ENCODE results near the gene BRSK2. TPM values are rescaled to one million over a fixed set of nuclear protein-coding genes. Genes with fewer than 3 reads are reported as not detected.

Gene BRSK2
- total RNA-seq, 1 experiment from 2014 or later = 0.55 TPM

DNA sequence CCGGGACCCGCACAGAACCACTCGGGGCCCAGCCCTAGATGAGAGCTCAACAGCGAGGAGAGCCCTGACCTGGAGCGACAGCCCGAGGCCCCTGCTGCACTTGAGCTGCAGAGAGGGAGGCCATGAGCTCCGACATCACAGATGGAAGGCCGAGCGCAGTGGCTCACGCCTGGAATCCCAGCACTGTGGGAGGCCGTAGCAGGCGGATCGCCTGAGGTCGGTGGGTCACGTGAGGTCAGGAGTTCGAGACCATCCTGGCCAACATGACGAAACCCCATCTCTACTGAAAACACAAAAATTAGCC is 13.8 kb upstream of the BRSK2 start:
- no peaks in the 10 kb centered on the region for H3K36me3 ChIP-seq
- peaks cover 19% of the 10 kb centered on the region for H3K4me1 ChIP-seq (replicated peaks)
- H3K27me3 ChIP-seq (replicated peaks) = no peaks in the 10 kb centered on the region
- H3K27ac ChIP-seq = no peak overlapping the region
- no peaks in the 10 kb centered on the region for H3K9me3 ChIP-seq (replicated peaks)
- DNase-seq (ENCODE audit: low read depth in 1 of 2, low spot score in 2 of 2) = no peak
- no peak overlapping the region for H3K4me3 ChIP-seq

DNA sequence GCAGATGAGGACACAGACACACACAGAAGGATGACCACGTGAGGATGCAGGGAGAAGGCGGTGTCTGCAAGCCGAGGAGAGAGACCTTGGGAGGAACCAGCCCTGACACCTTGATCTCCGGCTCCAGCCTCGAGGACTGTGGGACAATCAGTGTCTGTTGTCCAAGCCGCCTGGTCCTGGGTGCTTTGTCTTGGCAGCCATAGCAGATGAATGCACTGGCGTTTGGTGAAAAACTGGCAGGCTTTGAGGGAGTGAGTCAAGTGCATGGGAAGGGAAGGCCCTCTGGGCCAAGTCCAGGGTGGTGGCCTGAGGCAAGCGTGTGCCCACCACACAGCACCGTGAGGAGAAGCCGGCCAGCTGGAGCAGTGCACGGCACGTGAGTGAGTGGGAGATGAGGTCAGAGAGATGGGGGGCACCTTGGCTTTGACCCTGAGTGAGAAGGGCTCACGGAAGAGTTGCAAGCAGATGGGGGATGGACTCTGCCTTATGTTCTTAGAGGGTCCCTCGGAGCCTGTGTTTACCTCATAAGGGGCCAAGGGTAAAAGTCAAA is 12.4 kb upstream of the BRSK2 start:
- no peak overlapping the region for H3K27ac ChIP-seq
- no peak for DNase-seq (ENCODE audit: low read depth in 1 of 2, low spot score in 2 of 2)
- no peaks in the 10 kb centered on the region for H3K27me3 ChIP-seq (replicated peaks)
- peaks cover 19% of the 10 kb centered on the region for H3K4me1 ChIP-seq (replicated peaks)
- no peaks in the 10 kb centered on the region for H3K9me3 ChIP-seq (replicated peaks)
- no peaks in the 10 kb centered on the region for H3K36me3 ChIP-seq
- no peak overlapping the region for H3K4me3 ChIP-seq

- DNase-seq (ENCODE audit: low read depth in 1 of 2, low spot score in 2 of 2) = no peak
- Histone ChIP-seq H3K4me1 (replicated peaks) (peaks cover 10% of the 10 kb centered on the region), H3K27ac (no peak overlapping the region), H3K27me3 (replicated peaks) (no peaks in the 10 kb centered on the region), H3K4me3 (no peak overlapping the region), H3K36me3 (no peaks in the 10 kb centered on the region), H3K9me3 (replicated peaks) (no peaks in the 10 kb centered on the region)
Observed at GRCh38 chr11:1381793-1382425, 7.8 kb upstream of the BRSK2 start.

- Histone ChIP-seq H3K4me3 (no peak overlapping the region), H3K27me3 (replicated peaks) (no peaks in the 10 kb centered on the region), H3K27ac (peak overlapping the region; percentile 73; the same call in 1 of the 2 replicates)
Observed at GRCh38 chr11:1382429-1382828, 7.3 kb upstream of the BRSK2 start.

DNA sequence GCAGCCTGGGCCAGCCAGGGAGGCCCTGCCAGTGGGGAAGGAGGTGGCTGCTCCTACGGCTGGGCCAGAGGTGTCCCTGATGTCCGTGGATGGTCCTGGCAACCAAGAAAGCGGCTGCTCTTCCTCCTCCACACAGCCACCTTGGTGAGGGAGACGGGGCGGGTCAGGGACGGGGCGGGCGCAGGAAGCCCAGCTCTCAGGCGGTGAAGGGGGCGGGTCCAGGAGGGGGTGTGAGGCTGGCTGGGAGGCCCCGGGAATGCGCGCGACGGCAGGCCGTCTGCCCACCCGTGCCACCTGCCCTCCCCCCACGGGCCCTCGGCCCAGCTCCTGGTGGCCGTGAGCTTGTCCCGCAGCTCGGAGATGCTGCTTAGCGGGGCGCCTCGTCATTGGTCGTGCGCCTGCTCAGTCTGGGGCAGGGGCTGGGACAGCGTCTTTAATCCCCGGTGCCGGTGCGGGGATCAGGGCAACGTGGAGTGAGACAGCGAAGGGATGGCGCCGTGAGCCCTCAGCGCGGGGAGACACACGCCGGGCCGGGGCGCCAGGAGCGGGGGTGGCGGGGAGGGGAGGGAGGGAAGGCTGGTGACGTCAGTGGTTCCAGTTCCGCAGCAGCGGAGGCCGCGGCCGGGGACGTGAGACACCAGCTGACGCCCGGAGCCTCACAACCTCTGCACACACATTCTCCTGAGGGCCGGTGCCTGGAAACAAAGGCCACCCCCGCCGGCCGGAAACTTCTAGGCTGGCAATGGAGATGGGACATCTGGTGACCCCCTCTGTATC is 6.7 kb upstream of the BRSK2 start:
- peak overlapping the region; percentile 40 for H3K4me3 ChIP-seq
- peak overlapping the region; percentile 73 for H3K27ac ChIP-seq
- no peaks in the 10 kb centered on the region for H3K36me3 ChIP-seq
- peak; percentile 64 to 74 for DNase-seq (ENCODE audit: low read depth in 1 of 2, low spot score in 2 of 2)
- peaks cover 10% of the 10 kb centered on the region for H3K4me1 ChIP-seq (replicated peaks)
- no peaks in the 10 kb centered on the region for H3K9me3 ChIP-seq (replicated peaks)
- no peaks in the 10 kb centered on the region for H3K27me3 ChIP-seq (replicated peaks)

More at GRCh38 chr11:1382429-1382828, 7.3 kb upstream of the BRSK2 start:
- no peak for DNase-seq (ENCODE audit: low read depth in 1 of 2, low spot score in 2 of 2)
- Histone ChIP-seq H3K9me3 (replicated peaks) (no peaks in the 10 kb centered on the region), H3K36me3 (no peaks in the 10 kb centered on the region), H3K4me1 (replicated peaks) (peaks cover 10% of the 10 kb centered on the region)

GRCh38 chr11:1384199-1384970 is 5.3 kb upstream of the BRSK2 start:
- no peak overlapping the region for H3K27ac ChIP-seq
- no peaks in the 10 kb centered on the region for H3K27me3 ChIP-seq (replicated peaks)
- H3K4me3 ChIP-seq = no peak overlapping the region
- H3K4me1 ChIP-seq (replicated peaks) = peaks cover 15% of the 10 kb centered on the region
- no peak for DNase-seq (ENCODE audit: low read depth in 1 of 2, low spot score in 2 of 2)
- no peaks in the 10 kb centered on the region for H3K36me3 ChIP-seq
- H3K9me3 ChIP-seq (replicated peaks) = no peaks in the 10 kb centered on the region

DNA sequence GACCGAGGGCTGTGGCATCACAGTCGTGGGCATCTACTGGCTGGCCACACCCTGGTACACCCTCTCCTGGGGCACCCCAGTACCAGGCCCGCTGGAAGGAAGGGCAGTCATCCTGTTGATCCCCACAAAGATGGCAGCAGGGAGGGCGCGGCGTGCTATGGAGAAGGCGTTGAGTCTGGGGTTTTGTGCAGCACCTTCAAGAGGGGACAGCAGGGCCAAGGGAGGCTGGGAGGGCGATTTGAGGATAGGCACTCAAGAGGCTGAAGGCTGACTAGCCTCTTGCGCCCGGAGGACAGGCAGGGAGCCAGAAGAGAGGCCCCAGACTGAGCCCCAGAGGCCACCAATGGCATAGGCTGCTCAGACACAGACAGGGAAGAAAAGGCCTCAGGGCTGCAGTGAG is 2.2 kb upstream of the BRSK2 start:
- H3K27ac ChIP-seq = no peak overlapping the region
- H3K9me3 ChIP-seq (replicated peaks) = no peaks in the 10 kb centered on the region
- peaks cover 18% of the 10 kb centered on the region for H3K4me1 ChIP-seq (replicated peaks)
- peaks cover 8% of the 10 kb centered on the region for H3K27me3 ChIP-seq (replicated peaks)
- no peak for DNase-seq (ENCODE audit: low read depth in 1 of 2, low spot score in 2 of 2)
- H3K36me3 ChIP-seq = no peaks in the 10 kb centered on the region
- H3K4me3 ChIP-seq = no peak overlapping the region

DNA sequence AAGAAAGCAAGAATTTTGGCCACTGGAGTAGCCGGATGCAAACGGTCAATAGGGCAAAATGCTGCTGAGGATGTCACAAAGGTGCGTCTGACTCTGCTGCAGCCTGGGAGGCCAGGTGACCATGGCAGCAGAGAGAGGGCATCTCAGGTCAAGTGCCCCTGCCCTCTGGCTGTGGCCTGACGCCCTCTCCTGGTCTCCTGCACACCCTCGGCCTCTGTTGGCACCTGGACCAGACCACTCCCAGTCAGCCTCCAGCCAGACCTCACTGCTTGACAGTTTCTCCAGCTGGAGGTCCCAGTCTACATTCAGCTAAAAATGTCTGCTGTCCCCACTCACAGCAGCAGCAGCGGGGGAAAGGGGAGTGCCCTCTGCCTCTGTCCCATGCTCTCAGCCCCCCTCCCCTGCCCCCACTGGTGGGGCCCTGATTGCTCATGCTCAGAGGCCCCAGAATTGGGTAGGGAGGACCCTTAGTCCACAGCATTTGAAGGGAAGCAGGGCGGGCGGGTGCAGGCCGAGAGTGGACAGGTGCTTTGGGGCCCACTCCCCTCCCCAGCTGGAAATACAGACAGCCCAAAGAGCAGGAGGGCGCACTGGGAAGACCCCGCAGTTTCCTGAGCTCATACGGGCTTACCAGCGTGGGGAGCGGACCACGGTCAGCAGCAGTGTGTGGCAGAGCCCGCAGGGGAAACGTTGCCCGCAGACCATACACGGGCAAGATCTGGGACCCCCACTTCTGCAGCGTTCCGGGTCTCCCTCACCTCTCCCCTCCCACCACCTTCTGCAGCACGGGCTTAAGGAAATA is 1.6 kb upstream of the BRSK2 start:
- no peak overlapping the region for H3K27ac ChIP-seq
- peaks cover 12% of the 10 kb centered on the region for H3K4me1 ChIP-seq (replicated peaks)
- H3K27me3 ChIP-seq (replicated peaks) = peaks cover 8% of the 10 kb centered on the region
- no peak overlapping the region for H3K4me3 ChIP-seq
- DNase-seq (ENCODE audit: low read depth in 1 of 2, low spot score in 2 of 2) = no peak
- H3K9me3 ChIP-seq (replicated peaks) = no peaks in the 10 kb centered on the region
- no peaks in the 10 kb centered on the region for H3K36me3 ChIP-seq

- Histone ChIP-seq H3K4me3 (no peak overlapping the region), H3K27ac (no peak overlapping the region), H3K9me3 (replicated peaks) (no peaks in the 10 kb centered on the region), H3K36me3 (no peaks in the 10 kb centered on the region), H3K27me3 (replicated peaks) (peaks cover 8% of the 10 kb centered on the region), H3K4me1 (replicated peaks) (peaks cover 8% of the 10 kb centered on the region)
- DNase-seq (ENCODE audit: low read depth in 1 of 2, low spot score in 2 of 2) = no peak
Observed at GRCh38 chr11:1388763-1389102, 1.0 kb upstream of the BRSK2 start.

GRCh38 chr11:1389103-1389931 is 417 bp upstream of the BRSK2 start:
- H3K4me1 ChIP-seq (replicated peaks) = peaks cover 8% of the 10 kb centered on the region
- H3K4me3 ChIP-seq = peak overlapping the region; percentile 32
- peak; percentile 81 to 91 for DNase-seq (ENCODE audit: low read depth in 1 of 2, low spot score in 2 of 2)
- H3K27me3 ChIP-seq (replicated peaks) = peaks cover 8% of the 10 kb centered on the region
- H3K36me3 ChIP-seq = no peaks in the 10 kb centered on the region
- no peak overlapping the region for H3K27ac ChIP-seq
- no peaks in the 10 kb centered on the region for H3K9me3 ChIP-seq (replicated peaks)

DNA sequence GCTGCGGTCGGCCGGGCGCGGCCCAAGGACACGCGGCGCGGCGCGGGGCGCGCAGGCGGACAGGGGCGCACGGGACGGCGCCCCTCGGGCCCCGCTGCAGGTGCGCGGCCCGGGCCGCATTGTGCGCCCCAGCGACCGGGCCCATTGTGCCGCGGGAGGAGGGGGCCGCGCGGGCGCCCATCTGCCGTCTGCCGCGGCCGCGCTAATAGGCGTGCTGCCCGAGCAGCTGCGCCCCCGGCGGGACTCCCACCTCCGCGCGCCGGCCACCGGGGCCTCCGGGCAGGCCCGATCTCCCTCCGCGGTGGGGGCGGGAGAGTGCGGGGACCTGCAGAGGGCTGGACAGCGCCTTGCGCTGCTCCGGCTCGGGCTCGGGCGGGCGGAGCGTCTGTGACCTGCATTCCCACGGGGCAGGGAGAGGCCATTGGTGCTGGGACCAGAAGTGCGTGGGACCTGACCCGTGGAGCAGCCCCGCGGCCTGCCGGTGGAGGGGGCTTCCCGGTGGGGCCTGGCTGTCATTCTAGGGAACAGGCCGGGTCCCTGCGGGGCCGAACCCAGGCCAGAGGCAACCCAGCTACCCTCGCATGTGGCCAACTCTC is 933 bp downstream of the BRSK2 start:
- Histone ChIP-seq H3K27me3 (replicated peaks) (peaks cover 8% of the 10 kb centered on the region), H3K4me3 (no peak overlapping the region), H3K4me1 (replicated peaks) (peaks cover 8% of the 10 kb centered on the region), H3K36me3 (no peaks in the 10 kb centered on the region), H3K9me3 (replicated peaks) (no peaks in the 10 kb centered on the region), H3K27ac (no peak overlapping the region)
- no peak for DNase-seq (ENCODE audit: low read depth in 1 of 2, low spot score in 2 of 2)

- Histone ChIP-seq H3K27ac (no peak overlapping the region), H3K9me3 (replicated peaks) (no peaks in the 10 kb centered on the region), H3K36me3 (no peaks in the 10 kb centered on the region), H3K27me3 (replicated peaks) (peaks cover 8% of the 10 kb centered on the region), H3K4me3 (no peak overlapping the region), H3K4me1 (replicated peaks) (peaks cover 8% of the 10 kb centered on the region)
- no peak for DNase-seq (ENCODE audit: low read depth in 1 of 2, low spot score in 2 of 2)
Observed at GRCh38 chr11:1391165-1392075, 1.7 kb downstream of the BRSK2 start.

Measured in SJSA1 (cell line).